ENCODE data around the gene SCN2B. TPM values are rescaled to one million over a fixed set of nuclear protein-coding genes. Genes with fewer than 3 reads are reported as not detected.

SCN2B gene
- total and polyA plus RNA-seq, 10 donors, result 0.02 to 0.15 (median 0.04) TPM; not detected in 4

DNA sequence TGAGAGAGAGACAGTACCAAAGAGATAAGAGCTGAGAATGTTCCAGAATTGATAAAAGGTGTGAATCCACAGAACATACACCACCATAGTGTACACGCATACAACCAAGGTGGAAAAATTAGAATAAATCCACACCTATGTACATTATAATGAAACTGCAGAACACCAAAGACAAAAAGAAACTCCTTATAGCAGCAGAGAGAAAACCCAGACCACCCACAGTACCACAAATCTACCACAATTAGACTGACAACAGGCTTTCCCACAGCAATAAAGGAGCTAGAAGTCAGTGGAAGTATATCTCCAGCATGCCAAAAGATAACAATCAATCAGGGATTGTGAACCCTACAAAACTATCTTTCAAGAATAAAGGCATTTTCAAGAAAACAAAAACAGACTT, 55.6 kb downstream of the SCN2B start:
- Histone ChIP-seq H3K4me1 (no peaks in the 10 kb centered on the region), H3K36me3 (no peaks in the 10 kb centered on the region), H3K27me3 (replicated peaks in 1 of 7) (peaks cover 0 to 16% (median 0%) of the 10 kb centered on the region in 7 donors), H3K4me3 (no peak overlapping the region), H3K27ac (no peak overlapping the region), H3K9me3 (no peaks in the 10 kb centered on the region)
- WGBS, 5 donors, result 91 to 97% (median 92%) methylated on average over 1 of the region's 1 CpG
- intact Hi-C loops (cut with DNase I; ENCODE audit: low total_unique reads), result no loop called here
- TF ChIP-seq POLR2A (IDR thresholded peaks at IDR 0.05) (no peak), POLR2AphosphoS5 (IDR thresholded peaks at IDR 0.05) (no peak)
- TF ChIP-seq, protein P1, sequence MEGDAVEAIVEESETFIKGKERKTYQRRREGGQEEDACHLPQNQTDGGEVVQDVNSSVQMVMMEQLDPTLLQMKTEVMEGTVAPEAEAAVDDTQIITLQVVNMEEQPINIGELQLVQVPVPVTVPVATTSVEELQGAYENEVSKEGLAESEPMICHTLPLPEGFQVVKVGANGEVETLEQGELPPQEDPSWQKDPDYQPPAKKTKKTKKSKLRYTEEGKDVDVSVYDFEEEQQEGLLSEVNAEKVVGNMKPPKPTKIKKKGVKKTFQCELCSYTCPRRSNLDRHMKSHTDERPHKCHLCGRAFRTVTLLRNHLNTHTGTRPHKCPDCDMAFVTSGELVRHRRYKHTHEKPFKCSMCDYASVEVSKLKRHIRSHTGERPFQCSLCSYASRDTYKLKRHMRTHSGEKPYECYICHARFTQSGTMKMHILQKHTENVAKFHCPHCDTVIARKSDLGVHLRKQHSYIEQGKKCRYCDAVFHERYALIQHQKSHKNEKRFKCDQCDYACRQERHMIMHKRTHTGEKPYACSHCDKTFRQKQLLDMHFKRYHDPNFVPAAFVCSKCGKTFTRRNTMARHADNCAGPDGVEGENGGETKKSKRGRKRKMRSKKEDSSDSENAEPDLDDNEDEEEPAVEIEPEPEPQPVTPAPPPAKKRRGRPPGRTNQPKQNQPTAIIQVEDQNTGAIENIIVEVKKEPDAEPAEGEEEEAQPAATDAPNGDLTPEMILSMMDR (IDR thresholded peaks at IDR 0.05 in 8 of 11, conservative IDR thresholded peaks at IDR 0.05 in 3 of 11), result no peak
- DNase-seq, result no peak

DNA sequence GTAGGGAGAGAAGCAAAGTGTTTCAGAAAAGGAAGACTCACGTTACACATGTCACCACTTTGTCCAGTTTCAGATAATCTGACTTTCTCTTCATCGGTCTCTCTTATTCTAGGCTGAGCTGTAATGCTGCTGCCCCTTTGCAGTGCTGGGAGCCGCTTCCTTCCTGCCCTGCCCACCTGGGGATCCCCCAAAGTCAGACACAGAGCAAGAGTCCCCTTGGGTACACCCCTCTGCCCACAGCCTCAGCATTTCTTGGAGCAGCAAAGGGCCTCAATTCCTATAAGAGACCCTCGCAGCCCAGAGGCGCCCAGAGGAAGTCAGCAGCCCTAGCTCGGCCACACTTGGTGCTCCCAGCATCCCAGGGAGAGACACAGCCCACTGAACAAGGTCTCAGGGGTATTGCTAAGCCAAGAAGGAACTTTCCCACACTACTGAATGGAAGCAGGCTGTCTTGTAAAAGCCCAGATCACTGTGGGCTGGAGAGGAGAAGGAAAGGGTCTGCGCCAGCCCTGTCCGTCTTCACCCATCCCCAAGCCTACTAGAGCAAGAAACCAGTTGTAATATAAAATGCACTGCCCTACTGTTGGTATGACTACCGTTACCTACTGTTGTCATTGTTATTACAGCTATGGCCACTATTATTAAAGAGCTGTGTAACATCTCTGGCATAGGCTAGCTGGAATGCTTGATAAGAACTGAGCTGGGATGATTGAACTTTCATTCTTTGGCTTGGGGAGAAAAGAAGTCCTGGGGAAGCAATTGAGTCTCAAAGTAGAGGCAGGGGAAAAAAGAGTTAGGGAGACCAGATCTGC, 58.4 kb downstream of the SCN2B start:
- TF ChIP-seq POLR2A (IDR thresholded peaks at IDR 0.05) (no peak), POLR2AphosphoS5 (IDR thresholded peaks at IDR 0.05) (no peak)
- TF ChIP-seq, protein P1 (IDR thresholded peaks at IDR 0.05 in 8 of 11, conservative IDR thresholded peaks at IDR 0.05 in 3 of 11), result no peak
- Histone ChIP-seq H3K4me1 (no peaks in the 10 kb centered on the region), H3K27ac (no peak overlapping the region), H3K36me3 (no peaks in the 10 kb centered on the region), H3K27me3 (replicated peaks in 1 of 7) (peaks cover 0 to 24% (median 0%) of the 10 kb centered on the region in 7 donors), H3K9me3 (no peaks in the 10 kb centered on the region), H3K4me3 (no peak overlapping the region)
- intact Hi-C loops (cut with DNase I; ENCODE audit: low total_unique reads), result no loop called here
- no peak for DNase-seq
- 53 to 65% (median 62%) methylated on average over 9 of the region's 9 CpGs for WGBS, 5 donors

- no peak for DNase-seq
- Histone ChIP-seq H3K36me3 (no peaks in the 10 kb centered on the region), H3K27me3 (replicated peaks in 1 of 7) (peaks cover 0 to 24% (median 0%) of the 10 kb centered on the region in 7 donors), H3K9me3 (no peaks in the 10 kb centered on the region), H3K4me1 (no peaks in the 10 kb centered on the region), H3K4me3 (no peak overlapping the region), H3K27ac (no peak overlapping the region)
- no peak for TF ChIP-seq POLR2A (IDR thresholded peaks at IDR 0.05)
- TF ChIP-seq, protein P1 (IDR thresholded peaks at IDR 0.05 in 8 of 11, conservative IDR thresholded peaks at IDR 0.05 in 3 of 11), result no peak
- TF ChIP-seq POLR2AphosphoS5 (IDR thresholded peaks at IDR 0.05), result no peak
- intact Hi-C loops (cut with DNase I; ENCODE audit: low total_unique reads), result no loop called here
- WGBS, 5 donors, result 85 to 94% (median 92%) methylated on average over 7 of the region's 7 CpGs
Observed at GRCh38 chr11:118115048-118115447, 61.4 kb downstream of the SCN2B start.

DNA sequence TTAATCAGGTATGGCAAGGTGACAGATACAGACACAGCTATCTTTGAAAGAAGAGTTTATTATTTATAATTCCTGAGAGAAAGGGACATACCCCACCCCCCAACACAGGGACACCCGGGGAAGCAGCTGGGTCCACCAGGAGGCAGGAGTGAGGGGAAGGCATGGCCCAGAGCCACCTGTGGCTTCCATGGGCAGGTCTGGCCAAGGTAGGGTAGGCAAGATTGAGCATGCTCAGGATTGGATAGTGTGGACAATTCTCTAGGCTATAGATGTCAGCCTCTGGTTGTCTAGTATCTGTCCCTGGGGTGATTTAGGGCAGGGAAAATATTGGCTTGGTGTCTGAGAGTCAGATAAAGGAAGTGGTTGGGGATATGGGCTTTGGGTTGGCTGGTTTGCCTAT, 62.2 kb downstream of the SCN2B start:
- Histone ChIP-seq H3K36me3 (no peaks in the 10 kb centered on the region), H3K9me3 (no peaks in the 10 kb centered on the region), H3K27me3 (replicated peaks in 1 of 7) (peaks cover 0 to 24% (median 0%) of the 10 kb centered on the region in 7 donors), H3K27ac (no peak overlapping the region), H3K4me1 (no peaks in the 10 kb centered on the region), H3K4me3 (no peak overlapping the region)
- intact Hi-C loops (cut with DNase I; ENCODE audit: low total_unique reads), result no loop called here
- no peak for DNase-seq
- WGBS, 5 donors, result 68 to 100% (median 84%) methylated on average over 1 of the region's 1 CpG
- TF ChIP-seq POLR2A (IDR thresholded peaks at IDR 0.05) (no peak), POLR2AphosphoS5 (IDR thresholded peaks at IDR 0.05) (no peak)
- TF ChIP-seq, protein P1 (IDR thresholded peaks at IDR 0.05 in 8 of 11, conservative IDR thresholded peaks at IDR 0.05 in 3 of 11), result no peak
